HG03108 (cell line): Measurements from ENCODE around the gene CCDC33.

Source experiments
- ATAC-seq: cut with Tn5 transposase; IDR thresholded peaks from one replicate; pipeline ENCODE4 v1.9.1; 2021; ENCODE audit warnings: moderate library complexity; ENCODE audit not compliant: unreplicated experiment

Gene CCDC33

DNA sequence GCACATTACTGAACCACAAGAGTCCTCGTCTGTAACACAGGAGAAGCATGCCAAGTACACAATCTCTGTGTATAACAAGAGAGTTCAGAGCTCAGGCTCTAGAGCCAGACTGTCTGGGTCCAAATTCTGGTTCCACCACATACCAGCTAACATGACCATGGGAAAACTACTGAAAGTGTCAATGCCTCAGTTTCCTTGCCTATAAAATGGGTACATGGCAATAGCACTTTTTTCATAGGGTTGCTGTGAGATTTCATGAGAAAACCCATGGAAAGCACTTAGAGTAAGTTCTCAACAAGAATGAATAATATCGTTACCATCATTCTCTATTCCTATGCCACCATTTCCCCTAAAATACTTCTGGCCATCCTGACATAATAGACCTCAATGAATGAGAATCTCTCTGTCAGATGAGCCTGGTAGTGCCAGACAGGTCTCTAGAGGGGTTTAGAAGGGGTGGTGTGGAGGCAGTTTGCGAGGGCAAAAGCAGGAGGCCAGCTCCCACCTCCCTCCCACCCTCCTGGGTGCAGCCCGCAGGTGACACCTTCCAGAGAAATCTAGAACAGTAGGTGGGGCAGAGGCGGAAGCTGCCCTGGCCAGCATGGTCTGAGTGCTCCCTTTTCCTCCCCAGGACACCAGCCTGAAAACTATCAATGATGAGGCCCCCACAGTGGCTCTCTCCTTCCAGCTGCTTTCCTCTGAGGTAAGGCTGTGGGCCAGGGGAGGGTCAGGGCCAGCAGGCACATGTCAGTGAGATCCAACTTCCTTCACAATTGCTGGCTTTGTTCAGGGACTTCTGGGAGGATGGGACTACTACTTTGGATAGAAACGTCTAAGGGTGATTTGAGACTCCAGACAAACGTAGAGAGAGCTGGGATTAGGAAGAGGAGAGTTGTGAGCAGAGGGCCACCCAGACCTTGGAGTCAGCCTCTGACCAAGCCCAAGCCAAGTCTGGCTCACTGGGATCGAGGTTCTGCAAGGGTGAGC lies 45.3 kb downstream of the CCDC33 start:
- no peak for ATAC-seq

- ATAC-seq = no peak
Observed at GRCh38 chr15:74283368-74283767, 47.2 kb downstream of the CCDC33 start.

- no peak for ATAC-seq
Observed at GRCh38 chr15:74289671-74290070, 53.5 kb downstream of the CCDC33 start.

DNA sequence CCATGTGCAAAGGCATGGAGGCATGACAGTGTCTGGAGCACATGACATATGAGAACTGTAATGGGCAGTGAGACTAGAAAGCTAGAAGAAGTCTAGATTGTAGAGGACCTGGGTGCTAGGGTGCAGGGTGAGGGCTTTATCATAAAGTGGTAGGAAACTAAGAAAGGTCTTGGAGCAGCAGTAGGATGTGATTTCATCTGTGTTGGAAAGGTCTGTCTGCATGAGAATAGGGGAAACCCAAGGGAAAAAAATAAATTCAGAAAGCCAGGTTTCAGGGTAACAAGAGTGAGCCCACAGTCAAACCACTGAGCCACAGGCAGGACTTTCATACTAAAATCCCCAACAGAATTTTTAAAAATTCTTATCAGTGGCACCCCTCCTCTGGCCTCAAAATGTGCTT lies 54.5 kb downstream of the CCDC33 start:
- no peak for ATAC-seq

DNA sequence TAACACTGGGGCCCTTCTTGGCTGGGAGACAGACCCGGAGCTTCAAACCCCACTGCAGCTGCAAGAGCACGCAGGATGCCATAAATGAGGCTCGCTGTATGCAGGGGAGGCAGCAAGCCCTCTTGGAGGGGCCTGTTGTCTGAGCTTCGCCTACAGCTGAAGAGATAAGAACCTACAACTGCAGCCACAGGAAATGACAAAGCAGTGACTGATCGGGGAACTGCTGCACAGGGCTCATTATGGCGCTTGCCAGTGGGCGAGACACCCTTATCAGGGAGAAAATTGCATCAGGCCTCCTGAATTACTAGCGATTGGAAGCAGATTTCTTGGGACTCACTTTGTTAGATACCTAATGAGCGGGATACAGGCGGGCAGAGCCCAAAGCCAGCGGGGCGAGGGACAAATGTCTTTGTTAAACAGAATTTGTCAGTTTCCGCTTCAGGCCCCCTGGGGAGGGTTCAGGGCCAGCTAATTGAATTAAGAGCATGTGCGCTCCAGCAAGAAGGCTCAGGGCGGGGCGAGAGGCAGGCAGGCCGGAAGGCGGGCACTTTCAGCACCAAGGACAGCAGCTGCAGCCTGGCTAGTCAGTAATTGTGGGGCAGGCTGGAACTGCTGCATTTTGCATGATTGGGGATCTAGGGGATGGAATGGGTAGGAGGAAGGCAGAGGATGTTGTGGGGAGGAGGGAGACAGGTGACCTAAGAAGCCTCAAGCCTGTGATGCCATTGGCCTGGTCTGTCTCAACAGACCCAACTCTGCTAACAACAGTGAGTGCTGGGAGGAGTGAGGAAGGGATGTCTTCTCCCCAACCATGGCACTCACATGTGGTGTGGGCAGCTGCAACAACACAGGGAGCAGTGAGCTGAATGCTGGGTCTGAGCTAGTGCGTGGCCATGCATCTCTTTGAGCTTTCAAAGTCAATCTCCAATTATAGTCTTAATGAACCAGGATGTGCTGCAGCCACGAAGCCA lies 55.3 kb downstream of the CCDC33 start:
- ATAC-seq = no peak

- no peak for ATAC-seq
Observed at GRCh38 chr15:74293021-74293810, 57.1 kb downstream of the CCDC33 start.

DNA sequence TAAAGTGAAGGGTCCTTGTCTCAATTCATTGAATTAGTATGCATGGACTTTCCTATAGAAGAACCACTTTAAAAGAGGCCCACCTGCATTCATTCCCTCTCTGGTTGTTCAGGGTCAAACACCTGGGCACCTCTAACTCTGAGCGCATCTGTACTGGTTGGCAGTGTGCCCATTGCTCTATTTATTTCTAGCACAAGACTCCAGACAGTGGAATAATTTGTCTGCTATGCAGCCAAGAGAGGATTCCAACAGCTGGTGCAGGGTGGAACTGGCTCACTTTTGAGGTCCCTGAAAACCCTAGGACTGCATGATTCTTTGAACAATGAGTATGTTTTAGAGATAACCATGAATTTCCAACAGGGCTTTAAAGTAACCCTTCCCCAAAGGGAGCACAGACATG lies 57.9 kb downstream of the CCDC33 start:
- ATAC-seq = no peak

GRCh38 chr15:74295800-74296199 lies 59.7 kb downstream of the CCDC33 start:
- no peak for ATAC-seq

- ATAC-seq = no peak
Observed at GRCh38 chr15:74297887-74298286, 61.8 kb downstream of the CCDC33 start.

- ATAC-seq = no peak
Observed at GRCh38 chr15:74300057-74300795, 64.1 kb downstream of the CCDC33 start.

DNA sequence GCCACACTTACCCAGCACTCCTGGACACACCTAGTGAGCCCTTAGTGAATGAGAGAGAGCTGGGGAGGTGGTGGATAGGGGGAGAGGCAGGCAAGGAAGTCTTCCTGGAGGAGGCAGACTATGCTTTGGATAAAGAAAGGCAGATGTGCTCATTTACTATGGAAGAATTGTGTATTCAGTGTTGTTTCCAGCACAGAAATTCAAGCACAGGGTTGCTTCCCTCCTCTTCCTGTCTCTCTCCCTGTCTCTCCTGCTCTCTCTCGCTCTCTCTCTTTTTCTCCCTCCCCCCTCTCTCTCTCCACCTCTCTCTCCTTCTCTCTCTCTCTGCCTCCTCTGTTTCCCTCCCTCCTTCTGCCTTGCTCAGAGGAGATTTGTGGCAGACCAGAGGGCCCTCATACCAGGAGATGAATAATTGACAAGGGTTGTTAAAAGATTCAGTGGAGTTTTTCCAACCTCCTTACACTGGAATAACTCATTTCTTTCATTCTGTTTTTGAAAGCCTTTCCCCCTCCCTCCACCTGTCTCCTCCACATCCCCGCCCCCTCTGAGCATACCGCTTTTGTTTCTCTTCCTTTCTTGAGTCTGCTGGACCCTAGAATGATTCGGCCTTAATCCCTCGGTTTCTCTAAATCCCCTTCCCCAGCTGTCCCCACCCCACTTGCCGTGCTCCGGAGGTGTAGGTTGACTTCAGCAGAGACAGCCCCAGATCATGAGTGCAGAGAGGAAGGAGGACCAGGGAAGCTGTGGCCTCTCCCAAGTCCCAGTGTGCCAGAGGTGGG lies 65.6 kb downstream of the CCDC33 start:
- ATAC-seq = no peak

DNA sequence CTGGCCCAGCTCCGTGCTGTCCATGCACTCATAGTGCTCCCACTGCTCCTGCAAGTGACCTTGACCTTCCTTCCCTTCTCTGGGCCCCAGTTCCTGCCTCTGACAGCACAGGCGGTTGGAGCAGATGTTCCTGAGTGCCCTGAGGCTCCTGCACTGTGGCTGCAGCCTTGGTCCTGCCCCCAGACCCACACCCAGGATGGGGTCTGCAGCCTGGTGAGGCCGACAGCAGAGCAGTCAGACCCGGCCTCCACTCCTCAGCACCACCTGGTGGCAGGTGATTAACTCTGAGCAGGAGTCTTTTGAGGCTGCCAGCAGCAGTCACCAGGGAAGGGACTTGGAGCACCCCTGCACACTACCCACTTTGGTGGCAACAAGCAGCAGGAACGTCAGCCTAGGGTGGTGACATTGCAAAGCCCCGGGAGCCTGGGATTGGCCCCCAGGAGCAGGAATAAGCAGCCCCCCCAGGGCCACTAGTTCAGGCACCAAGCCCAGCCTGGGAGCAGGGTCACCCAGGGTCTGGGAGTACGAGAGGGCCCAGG lies 66.8 kb downstream of the CCDC33 start:
- no peak for ATAC-seq

DNA sequence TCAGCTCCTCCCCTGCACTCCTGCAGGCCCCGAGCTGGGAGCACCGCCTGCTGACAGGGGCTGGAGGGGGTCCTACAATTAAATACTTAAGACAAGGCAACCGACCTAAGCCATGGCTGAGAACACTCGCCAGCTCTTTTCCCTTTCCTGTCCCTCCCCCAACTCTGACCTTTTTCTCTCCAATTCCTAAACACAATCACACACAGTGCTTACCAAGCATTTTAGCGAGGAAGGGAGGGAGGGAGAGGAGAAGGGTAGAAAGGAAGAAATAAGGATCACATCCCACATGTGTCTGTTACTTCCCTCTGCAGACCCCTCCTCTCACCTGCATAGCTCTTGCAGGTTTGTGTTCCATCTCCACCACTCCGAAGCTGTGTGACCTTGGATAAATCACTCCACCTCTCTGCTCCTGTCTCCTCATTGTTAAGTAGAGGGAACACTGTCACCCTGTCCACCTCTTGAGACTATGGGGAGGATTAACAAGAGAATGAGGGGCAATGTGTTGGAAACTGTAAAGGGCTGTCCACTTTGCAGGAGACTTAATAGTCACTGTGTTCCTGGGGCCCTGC lies 67.7 kb downstream of the CCDC33 start:
- ATAC-seq = no peak

DNA sequence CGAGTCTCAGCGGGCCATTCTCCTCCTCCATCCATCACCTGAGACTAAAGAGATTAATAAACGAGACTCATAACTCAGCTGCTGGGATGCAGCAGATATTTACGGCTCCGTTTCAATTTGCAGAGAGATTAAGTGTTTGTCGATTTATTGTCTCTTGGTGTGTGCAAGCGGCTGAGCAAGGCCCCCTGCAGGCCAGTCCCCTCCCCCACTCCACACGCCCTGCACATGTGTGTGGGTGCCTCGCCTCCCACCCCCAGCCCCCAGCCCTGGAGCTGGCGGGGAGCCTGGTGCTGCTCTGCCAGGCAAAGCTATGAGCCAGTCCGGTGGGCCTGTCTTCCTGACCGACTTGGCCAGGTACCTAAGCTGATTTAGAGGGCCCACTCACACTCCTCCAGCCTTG lies 68.3 kb downstream of the CCDC33 start:
- no peak for ATAC-seq

GRCh38 chr15:74305687-74306086 lies 69.6 kb downstream of the CCDC33 start:
- no peak for ATAC-seq

GRCh38 chr15:74306781-74307217 lies 70.7 kb downstream of the CCDC33 start:
- no peak for ATAC-seq

DNA sequence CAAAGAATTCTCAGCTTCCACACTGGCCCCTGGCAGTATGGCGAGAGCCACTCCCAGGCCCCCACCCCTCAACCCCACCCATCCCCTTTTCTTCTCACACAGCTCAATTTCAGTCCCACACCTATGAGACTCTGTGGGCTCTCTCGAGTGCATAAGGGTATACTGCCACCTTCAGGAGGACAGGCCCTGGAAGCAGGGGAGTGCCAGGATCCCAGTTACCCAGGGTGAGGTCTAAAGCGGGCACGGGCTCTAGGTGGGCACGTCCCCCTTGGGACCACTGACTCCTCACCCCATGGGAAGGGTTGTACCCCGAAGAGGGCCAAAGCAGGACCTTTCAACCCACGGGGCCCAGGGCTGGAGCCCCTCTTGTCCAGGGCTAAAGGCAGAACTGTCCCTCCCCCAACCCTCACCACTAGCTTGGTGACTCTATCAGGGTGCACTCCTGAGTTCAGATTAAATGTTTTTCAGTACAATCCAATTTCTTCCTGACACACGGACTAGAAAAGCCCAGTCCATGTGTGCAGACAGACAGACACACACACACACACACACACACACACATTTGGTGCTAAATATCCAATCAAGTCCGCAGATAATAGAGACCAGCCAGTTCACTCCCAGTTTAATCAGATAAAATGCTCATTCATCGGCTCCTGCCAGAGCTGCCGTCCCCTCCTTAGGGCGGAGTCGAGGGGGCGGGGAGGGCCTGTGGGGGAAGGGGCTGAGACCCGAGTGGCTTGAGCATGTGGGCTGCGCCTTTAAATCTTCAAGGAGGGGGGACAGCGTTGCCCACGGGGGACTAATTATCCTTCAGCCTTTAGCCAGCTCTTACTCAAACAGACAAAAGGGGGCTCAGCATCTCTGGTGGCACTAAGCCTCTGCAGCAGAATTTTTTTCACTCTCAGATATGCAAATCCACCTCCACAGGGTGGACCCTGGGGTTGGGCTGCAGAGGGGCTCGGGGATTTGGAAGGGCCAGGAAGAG lies 72.0 kb downstream of the CCDC33 start:
- ATAC-seq = no peak
